Fibroblast of skin of left quadriceps (primary cell): ENCODE measurements around the gene TMPRSS2.

ENCODE experiments used
- DNase-seq, 2 experiments: peaks; one replicate each; pipeline ENCODE4 v3.0.0-alpha.2; 2013; ENCODE audit warnings: low read depth in 2 of 2

TMPRSS2 gene

GRCh38 chr21:41509733-41510132, 1.8 kb upstream of the TMPRSS2 start:
- no peak for DNase-seq

GRCh38 chr21:41509145-41509496, 1.2 kb upstream of the TMPRSS2 start:
- no peak for DNase-seq

GRCh38 chr21:41508415-41509144, 622 bp upstream of the TMPRSS2 start:
- no peak for DNase-seq

GRCh38 chr21:41506611-41507520, 1.1 kb downstream of the TMPRSS2 start:
- DNase-seq, result no peak

GRCh38 chr21:41506005-41506594, 1.9 kb downstream of the TMPRSS2 start:
- DNase-seq, result no peak

- no peak for DNase-seq
These were observed 3.9 kb downstream of the TMPRSS2 start for GRCh38 chr21:41504030-41504429.

- no peak for DNase-seq
These were observed 4.6 kb downstream of the TMPRSS2 start for GRCh38 chr21:41503331-41503730.

- no peak for DNase-seq
These were observed 6.0 kb downstream of the TMPRSS2 start for GRCh38 chr21:41501919-41502318.

- DNase-seq, result no peak
These were observed 7.0 kb downstream of the TMPRSS2 start for GRCh38 chr21:41500931-41501381.

- no peak for DNase-seq
These were observed 7.6 kb downstream of the TMPRSS2 start for GRCh38 chr21:41500363-41500762.

GRCh38 chr21:41499920-41500319, 8.0 kb downstream of the TMPRSS2 start:
- DNase-seq, result no peak

GRCh38 chr21:41497788-41498187, 10.2 kb downstream of the TMPRSS2 start:
- DNase-seq, result no peak

- no peak for DNase-seq
These were observed 10.9 kb downstream of the TMPRSS2 start for GRCh38 chr21:41497008-41497407.

- no peak for DNase-seq
These were observed 13.7 kb downstream of the TMPRSS2 start for GRCh38 chr21:41494242-41494641.

GRCh38 chr21:41491412-41491811, 16.5 kb downstream of the TMPRSS2 start:
- no peak for DNase-seq

- no peak for DNase-seq
These were observed 17.6 kb downstream of the TMPRSS2 start for GRCh38 chr21:41490330-41490729.

GRCh38 chr21:41489329-41489728, 18.6 kb downstream of the TMPRSS2 start:
- DNase-seq, result no peak

GRCh38 chr21:41488080-41488479, 19.9 kb downstream of the TMPRSS2 start:
- DNase-seq, result no peak

GRCh38 chr21:41487082-41487481, 20.9 kb downstream of the TMPRSS2 start:
- DNase-seq, result no peak

GRCh38 chr21:41483973-41484372, 24.0 kb downstream of the TMPRSS2 start:
- no peak for DNase-seq

GRCh38 chr21:41483415-41483814, 24.5 kb downstream of the TMPRSS2 start:
- DNase-seq, result no peak

GRCh38 chr21:41482980-41483379, 25.0 kb downstream of the TMPRSS2 start:
- no peak for DNase-seq

GRCh38 chr21:41482301-41482700, 25.7 kb downstream of the TMPRSS2 start:
- peak in 1 of 2 experiments; percentile 41 for DNase-seq
